HepG2 (cell line): ENCODE results near the gene CTU2. TPM values are rescaled to one million over a fixed set of nuclear protein-coding genes. Genes with fewer than 3 reads are reported as not detected.
A peak's percentile ranks its signal among the peaks of the same experiment; 100 is the strongest.

Experiments
- ELF1 ChIP-seq: sonication (generic); formaldehyde crosslinking; IDR thresholded peaks from 2 replicates; pipeline ENCODE4 v1.4.0; 2020; ENCODE audit warnings: missing genetic modification reagents
- FOXJ3 ChIP-seq: sonication (generic); formaldehyde crosslinking; IDR thresholded peaks from 2 replicates; pipeline ENCODE4 v1.4.0; 2020; ENCODE audit warnings: missing genetic modification reagents, mild to moderate bottlenecking, borderline replicate concordance
- POGK ChIP-seq: sonication (generic); formaldehyde crosslinking; conservative IDR thresholded peaks from 2 replicates; pipeline ENCODE4 v1.8.0; 2022; ENCODE audit warnings: mild to moderate bottlenecking, moderate library complexity, missing genetic modification reagents
- POGZ ChIP-seq: sonication (generic); formaldehyde crosslinking; IDR thresholded peaks from 2 replicates; pipeline ENCODE4 v1.4.0; 2020; ENCODE audit warnings: mild to moderate bottlenecking, missing genetic modification reagents
- RAD51 ChIP-seq: fragments of 450-650 bp; IDR thresholded peaks from 2 replicates; pipeline ENCODE4 v1.6.1; 2016; ENCODE audit warnings: borderline replicate concordance
- SKI ChIP-seq: fragments of 450-650 bp; IDR thresholded peaks from one replicate; pipeline ENCODE4 v1.6.1; 2018; ENCODE audit warnings: mild to moderate bottlenecking; ENCODE audit not compliant: partially characterized antibody
- SMAD3 ChIP-seq: sonication (generic); formaldehyde crosslinking; IDR thresholded peaks from 2 replicates; pipeline ENCODE4 v1.4.0; 2020; ENCODE audit warnings: missing genetic modification reagents
- SP2 ChIP-seq: sonication (generic); formaldehyde crosslinking; IDR thresholded peaks from 2 replicates; pipeline ENCODE4 v1.5.1; 2020; ENCODE audit warnings: mild to moderate bottlenecking, missing genetic modification reagents
- SP4 ChIP-seq: sonication (generic); formaldehyde crosslinking; IDR thresholded peaks from 2 replicates; pipeline ENCODE4 v1.8.1; 2023; ENCODE audit warnings: mild to moderate bottlenecking, missing genetic modification reagents
- TBX2 ChIP-seq: sonication (generic); formaldehyde crosslinking; IDR thresholded peaks from 2 replicates; pipeline ENCODE4 v1.5.0; 2020; ENCODE audit warnings: missing genetic modification reagents, mild to moderate bottlenecking, borderline replicate concordance
- TFDP1 ChIP-seq: IDR thresholded peaks from 2 replicates; pipeline ENCODE4 v1.6.1; 2016; ENCODE audit warnings: missing compliant biosample characterization, missing genetic modification reagents, borderline replicate concordance
- TMF1 ChIP-seq: sonication (generic); formaldehyde crosslinking; IDR thresholded peaks from 2 replicates; pipeline ENCODE4 v1.8.1; 2022; ENCODE audit warnings: low read depth, missing genetic modification reagents
- ZNF124 ChIP-seq: sonication (generic); formaldehyde crosslinking; IDR thresholded peaks from 2 replicates; pipeline ENCODE4 v1.4.0; 2020; ENCODE audit warnings: missing genetic modification reagents
- ZNF264 ChIP-seq: sonication (generic); formaldehyde crosslinking; IDR thresholded peaks from 2 replicates; pipeline ENCODE4 v1.4.0; 2020; ENCODE audit warnings: missing genetic modification reagents
- ZNF354B ChIP-seq: sonication (generic); formaldehyde crosslinking; IDR thresholded peaks from 2 replicates; pipeline ENCODE4 v1.8.0; 2022; ENCODE audit warnings: mild to moderate bottlenecking, missing genetic modification reagents
- ZNF549 ChIP-seq: sonication (generic); formaldehyde crosslinking; IDR thresholded peaks from 2 replicates; pipeline ENCODE4 v1.5.0; 2020; ENCODE audit warnings: missing genetic modification reagents
- polyA plus RNA-seq, 8 experiments: library from polyadenylated mRNA; depleted of rRNA in 3 of 8; stranded (reverse) in 7 of 8; unstranded in 1 of 8; fragments of >200 nt; fragmentation: Illumina TruSeq in 4 of 8; extraction: Trizol in 4 of 8; gene quantifications; 2 replicates each; pipeline versions ENCODE4 v1.2.1 to v1.2.3, GENCODE V29; 2011 to 2016; ENCODE audit warnings: low read depth in 4 of 8, missing spikeins in 1 of 8, mixed read lengths in 1 of 8; ENCODE audit not compliant: insufficient read depth in 1 of 8
- total RNA-seq, 5 experiments: library from RNA; depleted of rRNA; stranded (reverse); fragments of >200 nt; fragmentation: Illumina TruSeq; extraction: Trizol; gene quantifications; 2 replicates each; pipeline ENCODE4 v1.2.3, GENCODE V29; 2016; ENCODE audit warnings: low read depth in 1 of 5
- TF ChIP-seq, protein P1 (sequence below): sonication (generic); formaldehyde crosslinking; IDR thresholded peaks from 2 replicates; pipeline ENCODE4 v1.5.0; 2020; ENCODE audit warnings: mild to moderate bottlenecking, missing genetic modification reagents, borderline replicate concordance
- TF ChIP-seq, protein P2 (sequence below): sonication (generic); formaldehyde crosslinking; IDR thresholded peaks from 2 replicates; pipeline ENCODE4 v1.5.0; 2020; ENCODE audit warnings: missing genetic modification reagents

The CTU2 gene
- total and polyA plus RNA-seq, 2 of the 13 experiments (the other 11 are each of a cell fraction or from before 2014, with no cell fraction given): 13.3 to 21.9 TPM

DNA sequence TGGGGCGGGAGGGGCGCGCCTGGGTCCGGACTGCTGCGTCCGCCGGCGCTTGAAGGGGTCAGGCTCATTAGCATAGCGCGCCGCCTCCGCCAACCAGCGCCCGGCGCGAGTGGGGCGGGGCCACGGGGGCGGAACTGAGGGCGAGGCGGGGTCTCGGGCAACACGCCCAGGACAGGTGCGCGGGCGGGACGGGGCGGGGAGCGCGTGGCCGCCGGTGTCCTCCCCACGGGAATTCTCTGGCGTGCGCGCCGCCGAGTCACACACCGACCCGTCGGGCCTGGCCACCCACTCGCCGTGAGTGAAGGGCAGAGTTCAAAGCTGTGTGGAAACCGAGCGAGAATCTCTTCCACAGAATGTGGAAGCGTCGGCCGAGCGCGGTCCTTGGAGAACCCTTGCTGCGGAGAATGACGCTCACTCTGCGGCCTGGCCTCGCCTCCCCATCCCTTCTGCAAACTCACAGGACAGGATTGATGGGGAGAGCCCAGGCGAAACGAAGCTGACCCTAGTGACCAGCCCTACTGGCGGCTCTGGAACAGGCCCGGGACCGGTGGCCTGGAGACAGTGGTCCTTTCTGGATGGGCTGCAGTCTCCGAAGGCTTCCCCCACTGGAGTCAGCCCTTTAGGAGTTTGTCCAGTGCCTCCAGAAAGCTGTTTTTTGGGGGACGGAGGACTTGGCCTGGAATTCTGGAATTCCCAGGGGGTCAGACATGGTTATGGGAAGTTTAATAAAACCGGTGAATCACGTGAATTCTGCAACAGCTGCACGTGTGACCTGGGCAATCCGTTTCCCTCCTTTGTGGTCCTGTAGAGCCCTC lies 19.7 kb upstream of the CTU2 start, which contains the start of gene SNAI3 (continued):
- TF ChIP-seq SP4 (CRISPR knock-in tag) (peak; percentile 92), ZNF549 (CRISPR knock-in tag) (no peak), RAD51 (no peak), SMAD3 (CRISPR knock-in tag) (no peak), FOXJ3 (CRISPR knock-in tag) (no peak), TFDP1 (CRISPR knock-in tag) (peak; percentile 65; the same call in 1 of the 2 replicates), POGK (peak; percentile 39; the same call in 1 of the 2 replicates), SKI (no peak), ELF1 (CRISPR knock-in tag) (no peak; the same call in 1 of the 2 replicates), POGZ (CRISPR knock-in tag) (no peak), ZNF264 (CRISPR knock-in tag) (no peak), ZNF124 (CRISPR knock-in tag) (peak; percentile 40; the same call in 1 of the 2 replicates), ZNF354B (CRISPR knock-in tag) (no peak), TBX2 (CRISPR knock-in tag) (peak; percentile 56; the same call in 1 of the 2 replicates), TMF1 (no peak; the same call in 1 of the 2 replicates), SP2 (CRISPR knock-in tag) (peak; percentile 67)
- TF ChIP-seq, protein P1, sequence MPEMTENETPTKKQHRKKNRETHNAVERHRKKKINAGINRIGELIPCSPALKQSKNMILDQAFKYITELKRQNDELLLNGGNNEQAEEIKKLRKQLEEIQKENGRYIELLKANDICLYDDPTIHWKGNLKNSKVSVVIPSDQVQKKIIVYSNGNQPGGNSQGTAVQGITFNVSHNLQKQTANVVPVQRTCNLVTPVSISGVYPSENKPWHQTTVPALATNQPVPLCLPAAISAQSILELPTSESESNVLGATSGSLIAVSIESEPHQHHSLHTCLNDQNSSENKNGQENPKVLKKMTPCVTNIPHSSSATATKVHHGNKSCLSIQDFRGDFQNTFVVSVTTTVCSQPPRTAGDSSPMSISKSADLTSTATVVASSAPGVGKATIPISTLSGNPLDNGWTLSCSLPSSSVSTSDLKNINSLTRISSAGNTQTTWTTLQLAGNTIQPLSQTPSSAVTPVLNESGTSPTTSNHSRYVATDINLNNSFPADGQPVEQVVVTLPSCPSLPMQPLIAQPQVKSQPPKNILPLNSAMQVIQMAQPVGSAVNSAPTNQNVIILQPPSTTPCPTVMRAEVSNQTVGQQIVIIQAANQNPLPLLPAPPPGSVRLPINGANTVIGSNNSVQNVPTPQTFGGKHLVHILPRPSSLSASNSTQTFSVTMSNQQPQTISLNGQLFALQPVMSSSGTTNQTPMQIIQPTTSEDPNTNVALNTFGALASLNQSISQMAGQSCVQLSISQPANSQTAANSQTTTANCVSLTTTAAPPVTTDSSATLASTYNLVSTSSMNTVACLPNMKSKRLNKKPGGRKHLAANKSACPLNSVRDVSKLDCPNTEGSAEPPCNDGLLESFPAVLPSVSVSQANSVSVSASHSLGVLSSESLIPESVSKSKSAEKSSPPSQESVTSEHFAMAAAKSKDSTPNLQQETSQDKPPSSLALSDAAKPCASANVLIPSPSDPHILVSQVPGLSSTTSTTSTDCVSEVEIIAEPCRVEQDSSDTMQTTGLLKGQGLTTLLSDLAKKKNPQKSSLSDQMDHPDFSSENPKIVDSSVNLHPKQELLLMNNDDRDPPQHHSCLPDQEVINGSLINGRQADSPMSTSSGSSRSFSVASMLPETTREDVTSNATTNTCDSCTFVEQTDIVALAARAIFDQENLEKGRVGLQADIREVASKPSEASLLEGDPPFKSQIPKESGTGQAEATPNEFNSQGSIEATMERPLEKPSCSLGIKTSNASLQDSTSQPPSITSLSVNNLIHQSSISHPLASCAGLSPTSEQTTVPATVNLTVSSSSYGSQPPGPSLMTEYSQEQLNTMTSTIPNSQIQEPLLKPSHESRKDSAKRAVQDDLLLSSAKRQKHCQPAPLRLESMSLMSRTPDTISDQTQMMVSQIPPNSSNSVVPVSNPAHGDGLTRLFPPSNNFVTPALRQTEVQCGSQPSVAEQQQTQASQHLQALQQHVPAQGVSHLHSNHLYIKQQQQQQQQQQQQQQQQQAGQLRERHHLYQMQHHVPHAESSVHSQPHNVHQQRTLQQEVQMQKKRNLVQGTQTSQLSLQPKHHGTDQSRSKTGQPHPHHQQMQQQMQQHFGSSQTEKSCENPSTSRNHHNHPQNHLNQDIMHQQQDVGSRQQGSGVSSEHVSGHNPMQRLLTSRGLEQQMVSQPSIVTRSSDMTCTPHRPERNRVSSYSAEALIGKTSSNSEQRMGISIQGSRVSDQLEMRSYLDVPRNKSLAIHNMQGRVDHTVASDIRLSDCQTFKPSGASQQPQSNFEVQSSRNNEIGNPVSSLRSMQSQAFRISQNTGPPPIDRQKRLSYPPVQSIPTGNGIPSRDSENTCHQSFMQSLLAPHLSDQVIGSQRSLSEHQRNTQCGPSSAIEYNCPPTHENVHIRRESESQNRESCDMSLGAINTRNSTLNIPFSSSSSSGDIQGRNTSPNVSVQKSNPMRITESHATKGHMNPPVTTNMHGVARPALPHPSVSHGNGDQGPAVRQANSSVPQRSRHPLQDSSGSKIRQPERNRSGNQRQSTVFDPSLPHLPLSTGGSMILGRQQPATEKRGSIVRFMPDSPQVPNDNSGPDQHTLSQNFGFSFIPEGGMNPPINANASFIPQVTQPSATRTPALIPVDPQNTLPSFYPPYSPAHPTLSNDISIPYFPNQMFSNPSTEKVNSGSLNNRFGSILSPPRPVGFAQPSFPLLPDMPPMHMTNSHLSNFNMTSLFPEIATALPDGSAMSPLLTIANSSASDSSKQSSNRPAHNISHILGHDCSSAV (CRISPR knock-in tag): no peak
- TF ChIP-seq, protein P2, sequence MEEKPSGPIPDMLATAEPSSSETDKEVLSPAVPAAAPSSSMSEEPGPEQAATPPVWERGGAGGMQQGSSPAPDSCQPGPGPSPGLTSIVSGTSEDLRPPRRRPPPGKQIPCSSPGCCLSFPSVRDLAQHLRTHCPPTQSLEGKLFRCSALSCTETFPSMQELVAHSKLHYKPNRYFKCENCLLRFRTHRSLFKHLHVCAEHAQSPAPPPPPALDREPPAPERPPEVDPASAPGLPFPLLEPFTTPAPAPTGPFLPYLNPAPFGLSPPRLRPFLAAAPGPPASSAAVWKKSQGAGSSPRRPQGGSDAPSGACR (CRISPR knock-in tag): no peak; the same call in 1 of the 2 replicates
